Panc1 (cell line): ENCODE results near the gene PGBD5. TPM values are rescaled to one million over a fixed set of nuclear protein-coding genes. Genes with fewer than 3 reads are reported as not detected.

Experiments
- ATAC-seq: fragments of 200-7000 bp; cut with Tn5 transposase; 2 replicates; pipeline ENCODE4 v1.9.1; 2020; ENCODE audit warnings: mild to moderate bottlenecking, moderate library complexity
- BruUV-seq: library from RNA; stranded (reverse); fragments of 400-500 nt; replicated peaks from 2 replicates; lab custom pipeline; 2021; lab: Mats Ljungman, UMichigan
- CTCF ChIA-PET: fragments of 300-600 bp; sonication (Branson Sonifier 250); formaldehyde crosslinking; loops from one replicate; lab custom pipeline; 2022; ENCODE audit warnings: antibody characterized with exemption; lab: Charles Lee
- POLR2A ChIA-PET: fragments of 300-600 bp; sonication (Branson Sonifier 250); formaldehyde crosslinking; loops from one replicate; lab custom pipeline; 2022; ENCODE audit warnings: antibody characterized with exemption; lab: Charles Lee
- DNase-seq: peaks from one replicate; pipeline ENCODE4 v3.0.0-alpha.2; 2010; ENCODE audit warnings: low read depth, low spot score
- H3K27ac ChIP-seq: 2 replicates; pipeline ENCODE4 v1.5.1; 2011; ENCODE audit warnings: mild to moderate bottlenecking, low read length, inconsistent platforms
- H3K27me3 ChIP-seq: fragments of 200-500 bp; sonication (Bioruptor generic); 2 replicates; pipeline ENCODE4 v1.6.0; 2014; ENCODE audit warnings: low read length, inconsistent platforms; ENCODE audit not compliant: control insufficient read depth, insufficient read depth
- H3K36me3 ChIP-seq: fragments of 200-500 bp; sonication (Bioruptor generic); 2 replicates; pipeline ENCODE4 v1.5.1; 2014; ENCODE audit warnings: inconsistent platforms, mild to moderate bottlenecking, low read length, moderate library complexity; ENCODE audit not compliant: control insufficient read depth, insufficient read depth
- H3K4me1 ChIP-seq: 2 replicates; pipeline ENCODE4 v1.5.1; 2011; ENCODE audit warnings: inconsistent platforms, mild to moderate bottlenecking, low read length, moderate library complexity; ENCODE audit not compliant: control insufficient read depth, insufficient read depth
- H3K4me3 ChIP-seq, 2 experiments: 2 replicates each; pipeline ENCODE4 v1.5.1; 2011 to 2012; ENCODE audit warnings: low read depth in 2 of 2, low read length in 2 of 2, mild to moderate bottlenecking in 2 of 2, inconsistent platforms in 1 of 2, moderate library complexity in 1 of 2
- H3K9me3 ChIP-seq: fragments of 200-500 bp; sonication (Bioruptor generic); 2 replicates; pipeline ENCODE4 v1.5.1; 2014; ENCODE audit warnings: low read depth, mild to moderate bottlenecking, inconsistent platforms, low read length, moderate library complexity; ENCODE audit not compliant: control insufficient read depth, insufficient read depth
- POLR2AphosphoS5 ChIP-seq: IDR thresholded peaks from 2 replicates; pipeline ENCODE4 v1.6.1; 2012; ENCODE audit warnings: mild to moderate bottlenecking, low read depth, low read length, moderate library complexity
- SIN3A ChIP-seq: IDR thresholded peaks from 2 replicates; pipeline ENCODE4 v1.6.1; 2012; ENCODE audit warnings: low read depth, mild to moderate bottlenecking, low read length, moderate library complexity, borderline replicate concordance; ENCODE audit not compliant: insufficient read depth
- TCF7L2 ChIP-seq: IDR thresholded peaks from 2 replicates; pipeline ENCODE4 v1.6.1; 2011; ENCODE audit warnings: mild to moderate bottlenecking, low read depth, low read length, inconsistent platforms
- in situ Hi-C: cut with HindIII; loops from 2 replicates; pipeline ENCODE4 v1.10.0; 2016; ENCODE audit warnings: low sequenced_read_pairs, low pct_unique_long_range_greater_than_20kb
- intact Hi-C: fragments of 100-400 bp; cut with micrococcal nuclease; formaldehyde crosslinking; loops from one replicate; pipeline ENCODE4 v1.10.0; 2022; ENCODE audit not compliant: unreplicated experiment
- total RNA-seq: library from RNA; stranded (reverse); gene quantifications from one replicate; pipeline ENCODE4 v1.2.1, GENCODE V29; 2021; ENCODE audit not compliant: unreplicated experiment
- TF ChIP-seq, protein P1 (sequence below), 2 experiments: IDR thresholded peaks; 2 replicates each; pipeline ENCODE4 v1.6.1; 2011 to 2012; ENCODE audit warnings: low read depth in 2 of 2, control low read depth in 1 of 2, low read length in 1 of 2, mild to moderate bottlenecking in 1 of 2, moderate library complexity in 1 of 2; ENCODE audit not compliant: insufficient read depth in 1 of 2
- TF ChIP-seq, protein P2 (sequence below): fragments of 450-650 bp; IDR thresholded peaks from 2 replicates; pipeline ENCODE4 v1.5.1; 2017; ENCODE audit warnings: mild to moderate bottlenecking

The PGBD5 gene
- total RNA-seq, 1 experiment from 2014 or later, result 0.05 TPM

DNA sequence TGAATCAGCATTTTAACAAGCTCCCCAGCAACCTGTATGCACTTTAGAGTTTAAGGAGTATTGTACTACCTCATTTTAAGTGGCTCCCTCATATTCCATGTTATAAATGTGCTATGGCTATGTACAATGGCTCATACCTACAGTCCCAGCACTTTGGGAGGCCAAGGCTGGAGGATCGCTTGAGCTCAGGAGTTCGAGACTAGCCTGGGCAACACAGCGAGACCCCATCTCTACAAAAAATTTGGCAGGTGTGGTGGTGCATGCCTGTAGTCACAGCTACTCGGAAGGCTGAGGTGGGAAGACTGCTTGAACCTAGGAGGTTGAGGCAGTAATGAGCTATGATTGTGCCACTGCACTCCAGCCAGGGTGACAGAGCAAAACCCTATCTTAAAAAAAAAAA, 40.2 kb downstream of the PGBD5 start:
- BruUV-seq, result no TSS peak
- DNase-seq, result no peak
- ChIA-PET CTCF (no interaction called here), POLR2A (no interaction called here)
- no peaks in the 10 kb centered on the region for H3K9me3 ChIP-seq
- intact Hi-C loops, result no loop called here
- no peaks in the 10 kb centered on the region for H3K4me1 ChIP-seq
- no peak for ATAC-seq
- no peak overlapping the region for H3K27ac ChIP-seq
- in situ Hi-C loops, result no loop called here
- no peak for TF ChIP-seq POLR2AphosphoS5
- no peak for TF ChIP-seq SIN3A
- TF ChIP-seq, protein P1, sequence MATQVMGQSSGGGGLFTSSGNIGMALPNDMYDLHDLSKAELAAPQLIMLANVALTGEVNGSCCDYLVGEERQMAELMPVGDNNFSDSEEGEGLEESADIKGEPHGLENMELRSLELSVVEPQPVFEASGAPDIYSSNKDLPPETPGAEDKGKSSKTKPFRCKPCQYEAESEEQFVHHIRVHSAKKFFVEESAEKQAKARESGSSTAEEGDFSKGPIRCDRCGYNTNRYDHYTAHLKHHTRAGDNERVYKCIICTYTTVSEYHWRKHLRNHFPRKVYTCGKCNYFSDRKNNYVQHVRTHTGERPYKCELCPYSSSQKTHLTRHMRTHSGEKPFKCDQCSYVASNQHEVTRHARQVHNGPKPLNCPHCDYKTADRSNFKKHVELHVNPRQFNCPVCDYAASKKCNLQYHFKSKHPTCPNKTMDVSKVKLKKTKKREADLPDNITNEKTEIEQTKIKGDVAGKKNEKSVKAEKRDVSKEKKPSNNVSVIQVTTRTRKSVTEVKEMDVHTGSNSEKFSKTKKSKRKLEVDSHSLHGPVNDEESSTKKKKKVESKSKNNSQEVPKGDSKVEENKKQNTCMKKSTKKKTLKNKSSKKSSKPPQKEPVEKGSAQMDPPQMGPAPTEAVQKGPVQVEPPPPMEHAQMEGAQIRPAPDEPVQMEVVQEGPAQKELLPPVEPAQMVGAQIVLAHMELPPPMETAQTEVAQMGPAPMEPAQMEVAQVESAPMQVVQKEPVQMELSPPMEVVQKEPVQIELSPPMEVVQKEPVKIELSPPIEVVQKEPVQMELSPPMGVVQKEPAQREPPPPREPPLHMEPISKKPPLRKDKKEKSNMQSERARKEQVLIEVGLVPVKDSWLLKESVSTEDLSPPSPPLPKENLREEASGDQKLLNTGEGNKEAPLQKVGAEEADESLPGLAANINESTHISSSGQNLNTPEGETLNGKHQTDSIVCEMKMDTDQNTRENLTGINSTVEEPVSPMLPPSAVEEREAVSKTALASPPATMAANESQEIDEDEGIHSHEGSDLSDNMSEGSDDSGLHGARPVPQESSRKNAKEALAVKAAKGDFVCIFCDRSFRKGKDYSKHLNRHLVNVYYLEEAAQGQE (IDR thresholded peaks at IDR 0.05; ENCODE audit: insufficient read depth in 1 of 2, low read depth in 2 of 2, low read length in 1 of 2), result no peak
- TF ChIP-seq, protein P2, sequence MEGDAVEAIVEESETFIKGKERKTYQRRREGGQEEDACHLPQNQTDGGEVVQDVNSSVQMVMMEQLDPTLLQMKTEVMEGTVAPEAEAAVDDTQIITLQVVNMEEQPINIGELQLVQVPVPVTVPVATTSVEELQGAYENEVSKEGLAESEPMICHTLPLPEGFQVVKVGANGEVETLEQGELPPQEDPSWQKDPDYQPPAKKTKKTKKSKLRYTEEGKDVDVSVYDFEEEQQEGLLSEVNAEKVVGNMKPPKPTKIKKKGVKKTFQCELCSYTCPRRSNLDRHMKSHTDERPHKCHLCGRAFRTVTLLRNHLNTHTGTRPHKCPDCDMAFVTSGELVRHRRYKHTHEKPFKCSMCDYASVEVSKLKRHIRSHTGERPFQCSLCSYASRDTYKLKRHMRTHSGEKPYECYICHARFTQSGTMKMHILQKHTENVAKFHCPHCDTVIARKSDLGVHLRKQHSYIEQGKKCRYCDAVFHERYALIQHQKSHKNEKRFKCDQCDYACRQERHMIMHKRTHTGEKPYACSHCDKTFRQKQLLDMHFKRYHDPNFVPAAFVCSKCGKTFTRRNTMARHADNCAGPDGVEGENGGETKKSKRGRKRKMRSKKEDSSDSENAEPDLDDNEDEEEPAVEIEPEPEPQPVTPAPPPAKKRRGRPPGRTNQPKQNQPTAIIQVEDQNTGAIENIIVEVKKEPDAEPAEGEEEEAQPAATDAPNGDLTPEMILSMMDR, result no peak
- no peak for TF ChIP-seq TCF7L2
- no peaks in the 10 kb centered on the region for H3K27me3 ChIP-seq
- H3K4me3 ChIP-seq, result no peak overlapping the region
- no peaks in the 10 kb centered on the region for H3K36me3 ChIP-seq

DNA sequence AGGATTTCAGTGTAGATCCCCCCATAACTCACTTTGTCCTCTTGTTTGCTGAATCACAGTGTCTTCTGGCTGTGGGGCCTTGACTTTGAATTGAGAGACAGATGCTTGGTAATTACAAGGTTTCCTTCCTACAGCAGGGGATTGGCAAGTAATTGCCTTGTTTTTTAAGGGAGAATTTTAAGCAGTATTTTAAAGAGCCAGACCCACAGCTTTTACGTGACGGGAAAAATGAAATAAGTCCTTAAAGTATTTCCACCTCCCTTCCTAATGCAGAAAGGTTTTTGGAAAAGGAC, 41.0 kb downstream of the PGBD5 start:
- H3K36me3 ChIP-seq, result no peaks in the 10 kb centered on the region
- intact Hi-C loops, result no loop called here
- no peak overlapping the region for H3K4me3 ChIP-seq
- TF ChIP-seq, protein P1 (IDR thresholded peaks at IDR 0.05; ENCODE audit: insufficient read depth in 1 of 2, low read depth in 2 of 2, low read length in 1 of 2), result no peak
- TF ChIP-seq POLR2AphosphoS5, result no peak
- no peak for TF ChIP-seq SIN3A
- TF ChIP-seq, protein P2, result no peak
- no peak for TF ChIP-seq TCF7L2
- H3K9me3 ChIP-seq, result no peaks in the 10 kb centered on the region
- H3K27ac ChIP-seq, result no peak overlapping the region
- BruUV-seq, result no TSS peak
- no peaks in the 10 kb centered on the region for H3K4me1 ChIP-seq
- H3K27me3 ChIP-seq, result no peaks in the 10 kb centered on the region
- no peak for DNase-seq
- in situ Hi-C loops, result no loop called here
- ChIA-PET POLR2A (no interaction called here), CTCF (no interaction called here)
- ATAC-seq, result no peak
